Hematopoietic multipotent progenitor cell (in vitro differentiated cells): ENCODE measurements around the gene CMIP. TPM values are rescaled to one million over a fixed set of nuclear protein-coding genes. Genes with fewer than 3 reads are reported as not detected.
"Not testable (repeated sequence)": the region's sequence is repeated elsewhere in the genome, so short reads cannot be mapped to it uniquely, and the experiment has no call there.

Source experiments
- DNase-seq, 3 donors: peaks; one replicate each; pipeline ENCODE4 v3.0.0-alpha.2; 2011 to 2015; ENCODE audit warnings: low read depth in 2 of 3, low spot score in 2 of 3
- total RNA-seq: library from RNA; depleted of rRNA; stranded (reverse); fragments of >200 nt; gene quantifications from one replicate; pipeline ENCODE4 v1.2.3, GENCODE V29; 2012

CMIP gene
- total RNA-seq, 1 donor: 45.2 TPM

- no peak for DNase-seq
These were observed 129.6 kb downstream of the CMIP start for GRCh38 chr16:81574168-81574567.

- DNase-seq: no peak
These were observed 130.7 kb downstream of the CMIP start for GRCh38 chr16:81575307-81575706.

- DNase-seq: no peak
These were observed 131.2 kb downstream of the CMIP start for GRCh38 chr16:81575834-81576233.

GRCh38 chr16:81576696-81577095 lies 132.1 kb downstream of the CMIP start:
- no peak for DNase-seq

- DNase-seq: not testable (repeated sequence)
These were observed 132.7 kb downstream of the CMIP start for GRCh38 chr16:81577272-81577671.

- no peak for DNase-seq
These were observed 133.5 kb downstream of the CMIP start for GRCh38 chr16:81578076-81578475.

- no peak for DNase-seq
These were observed 134.2 kb downstream of the CMIP start for GRCh38 chr16:81578636-81579413.

GRCh38 chr16:81581107-81581506 lies 136.5 kb downstream of the CMIP start:
- no peak for DNase-seq

GRCh38 chr16:81582655-81583441 lies 138.2 kb downstream of the CMIP start:
- no peak for DNase-seq

- DNase-seq: no peak
These were observed 139.5 kb downstream of the CMIP start for GRCh38 chr16:81583893-81584631.

GRCh38 chr16:81585785-81586184 lies 141.2 kb downstream of the CMIP start:
- no peak for DNase-seq

GRCh38 chr16:81586417-81586816 lies 141.8 kb downstream of the CMIP start:
- no peak for DNase-seq

- DNase-seq: no peak
These were observed 142.5 kb downstream of the CMIP start for GRCh38 chr16:81586977-81587625.

- no peak for DNase-seq
These were observed 143.1 kb downstream of the CMIP start for GRCh38 chr16:81587626-81588160.

- DNase-seq: no peak
These were observed 143.9 kb downstream of the CMIP start for GRCh38 chr16:81588326-81589081.

- no peak for DNase-seq
These were observed 145.5 kb downstream of the CMIP start for GRCh38 chr16:81589975-81590650.

GRCh38 chr16:81590714-81591544 lies 146.3 kb downstream of the CMIP start:
- DNase-seq: no peak

GRCh38 chr16:81591545-81591870 lies 146.9 kb downstream of the CMIP start:
- no peak for DNase-seq
